GM10847 (cell line): ENCODE results near the gene PPIP5K1.

Experiments
- POLR2A ChIP-seq: IDR thresholded peaks from 2 replicates; pipeline ENCODE4 v1.6.1; 2011; ENCODE audit not compliant: insufficient read length; ENCODE audit errors: extremely low read depth

The PPIP5K1 gene

DNA sequence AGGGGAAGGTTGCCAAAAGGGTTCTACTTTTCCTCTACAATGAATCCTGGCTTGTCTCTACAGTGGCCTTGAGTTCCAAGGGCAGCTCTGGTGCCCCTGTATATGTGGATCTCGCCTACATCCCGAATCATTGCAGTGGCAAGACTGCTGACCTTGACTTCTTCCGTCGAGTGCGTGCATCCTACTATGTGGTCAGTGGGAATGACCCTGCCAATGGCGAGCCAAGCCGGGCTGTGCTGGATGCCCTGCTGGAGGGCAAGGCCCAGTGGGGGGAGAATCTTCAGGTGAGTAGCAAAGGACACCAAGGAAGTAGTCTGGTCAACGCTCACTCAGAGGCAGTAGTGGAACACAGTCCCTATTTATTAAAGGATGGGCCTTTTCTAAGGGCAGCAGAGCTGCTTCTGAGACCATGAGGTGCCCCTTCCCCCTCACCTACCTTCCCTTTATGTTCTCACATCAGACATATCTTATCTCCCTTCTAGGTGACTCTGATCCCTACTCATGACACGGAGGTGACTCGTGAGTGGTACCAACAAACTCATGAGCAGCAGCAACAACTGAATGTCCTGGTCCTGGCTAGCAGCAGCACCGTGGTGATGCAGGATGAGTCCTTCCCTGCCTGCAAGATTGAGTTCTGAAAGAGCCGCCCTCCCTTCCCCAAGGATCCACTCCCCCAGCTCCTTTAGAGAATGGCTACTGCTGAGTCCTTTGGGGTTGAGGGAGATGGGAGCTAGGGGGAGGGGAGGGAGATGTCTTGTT is 60.2 kb downstream of the PPIP5K1 start:
- no peak for TF ChIP-seq POLR2A

DNA sequence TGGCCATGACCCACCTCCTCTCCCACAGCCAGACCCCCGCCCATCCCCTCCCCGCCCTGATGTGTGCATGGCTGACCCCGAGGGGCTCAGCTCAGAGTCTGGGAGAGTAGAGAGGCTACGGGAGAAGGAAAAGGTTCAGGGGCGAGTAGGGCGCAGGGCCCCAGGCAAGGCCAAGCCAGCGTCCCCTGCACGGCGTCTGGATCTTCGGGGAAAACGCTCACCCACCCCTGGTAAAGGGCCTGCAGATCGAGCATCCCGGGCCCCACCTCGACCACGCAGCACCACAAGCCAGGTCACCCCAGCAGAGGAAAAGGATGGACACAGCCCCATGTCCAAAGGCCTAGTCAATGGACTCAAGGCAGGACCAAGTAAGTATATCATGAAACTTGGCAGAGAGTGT is 60.9 kb downstream of the PPIP5K1 start:
- no peak for TF ChIP-seq POLR2A

DNA sequence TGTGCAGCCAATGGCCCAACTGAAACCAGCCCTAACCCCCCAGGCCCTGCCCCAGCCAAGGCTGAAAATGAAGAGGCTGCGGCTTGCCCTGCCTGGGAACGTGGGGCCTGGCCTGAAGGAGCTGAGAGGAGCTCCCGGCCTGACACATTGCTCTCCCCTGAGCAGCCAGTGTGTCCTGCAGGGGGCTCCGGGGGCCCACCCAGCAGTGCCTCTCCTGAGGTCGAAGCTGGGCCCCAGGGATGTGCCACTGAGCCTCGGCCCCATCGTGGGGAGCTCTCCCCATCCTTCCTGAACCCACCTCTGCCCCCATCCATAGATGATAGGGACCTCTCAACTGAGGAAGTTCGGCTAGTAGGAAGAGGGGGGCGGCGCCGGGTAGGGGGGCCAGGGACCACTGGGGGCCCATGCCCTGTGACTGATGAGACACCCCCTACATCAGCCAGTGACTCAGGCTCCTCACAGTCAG is 61.4 kb downstream of the PPIP5K1 start:
- TF ChIP-seq POLR2A = no peak

DNA sequence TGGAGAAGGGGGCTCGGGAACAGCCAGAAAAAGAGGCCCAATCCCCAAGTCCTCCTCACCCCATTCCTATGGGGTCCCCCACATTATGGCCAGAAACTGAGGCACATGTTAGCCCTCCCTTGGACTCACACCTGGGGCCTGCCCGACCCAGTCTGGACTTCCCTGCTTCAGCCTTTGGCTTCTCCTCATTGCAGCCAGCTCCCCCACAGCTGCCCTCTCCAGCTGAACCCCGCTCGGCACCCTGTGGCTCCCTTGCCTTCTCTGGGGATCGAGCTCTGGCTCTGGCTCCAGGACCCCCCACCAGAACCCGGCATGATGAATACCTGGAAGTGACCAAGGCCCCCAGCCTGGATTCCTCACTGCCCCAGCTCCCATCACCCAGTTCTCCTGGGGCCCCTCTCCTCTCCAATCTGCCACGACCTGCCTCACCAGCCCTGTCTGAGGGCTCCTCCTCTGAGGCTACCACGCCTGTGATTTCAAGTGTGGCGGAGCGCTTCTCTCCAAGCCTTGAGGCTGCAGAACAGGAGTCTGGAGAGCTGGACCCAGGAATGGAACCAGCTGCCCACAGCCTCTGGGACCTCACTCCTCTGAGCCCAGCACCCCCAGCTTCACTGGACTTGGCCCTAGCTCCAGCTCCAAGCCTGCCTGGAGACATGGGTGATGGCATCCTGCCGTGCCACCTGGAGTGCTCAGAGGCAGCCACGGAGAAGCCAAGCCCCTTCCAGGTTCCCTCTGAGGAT is 62.0 kb downstream of the PPIP5K1 start:
- no peak for TF ChIP-seq POLR2A

DNA sequence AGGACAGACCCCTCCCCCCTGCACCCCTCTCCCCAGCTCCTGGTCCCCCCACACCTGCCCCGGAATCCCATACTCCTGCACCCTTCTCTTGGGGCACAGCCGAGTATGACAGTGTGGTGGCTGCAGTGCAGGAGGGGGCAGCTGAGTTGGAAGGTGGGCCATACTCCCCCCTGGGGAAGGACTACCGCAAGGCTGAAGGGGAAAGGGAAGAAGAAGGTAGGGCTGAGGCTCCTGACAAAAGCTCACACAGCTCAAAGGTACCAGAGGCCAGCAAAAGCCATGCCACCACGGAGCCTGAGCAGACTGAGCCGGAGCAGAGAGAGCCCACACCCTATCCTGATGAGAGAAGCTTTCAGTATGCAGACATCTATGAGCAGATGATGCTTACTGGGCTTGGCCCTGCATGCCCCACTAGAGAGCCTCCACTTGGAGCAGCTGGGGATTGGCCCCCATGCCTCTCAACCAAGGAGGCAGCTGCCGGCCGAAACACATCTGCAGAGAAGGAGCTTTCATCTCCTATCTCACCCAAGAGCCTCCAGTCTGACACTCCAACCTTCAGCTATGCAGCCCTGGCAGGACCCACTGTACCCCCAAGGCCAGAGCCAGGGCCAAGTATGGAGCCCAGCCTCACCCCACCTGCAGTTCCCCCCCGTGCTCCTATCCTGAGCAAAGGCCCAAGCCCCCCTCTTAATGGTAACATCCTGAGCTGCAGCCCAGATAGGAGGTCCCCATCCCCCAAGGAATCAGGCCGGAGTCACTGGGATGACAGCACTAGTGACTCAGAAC is 62.8 kb downstream of the PPIP5K1 start:
- TF ChIP-seq POLR2A = no peak

DNA sequence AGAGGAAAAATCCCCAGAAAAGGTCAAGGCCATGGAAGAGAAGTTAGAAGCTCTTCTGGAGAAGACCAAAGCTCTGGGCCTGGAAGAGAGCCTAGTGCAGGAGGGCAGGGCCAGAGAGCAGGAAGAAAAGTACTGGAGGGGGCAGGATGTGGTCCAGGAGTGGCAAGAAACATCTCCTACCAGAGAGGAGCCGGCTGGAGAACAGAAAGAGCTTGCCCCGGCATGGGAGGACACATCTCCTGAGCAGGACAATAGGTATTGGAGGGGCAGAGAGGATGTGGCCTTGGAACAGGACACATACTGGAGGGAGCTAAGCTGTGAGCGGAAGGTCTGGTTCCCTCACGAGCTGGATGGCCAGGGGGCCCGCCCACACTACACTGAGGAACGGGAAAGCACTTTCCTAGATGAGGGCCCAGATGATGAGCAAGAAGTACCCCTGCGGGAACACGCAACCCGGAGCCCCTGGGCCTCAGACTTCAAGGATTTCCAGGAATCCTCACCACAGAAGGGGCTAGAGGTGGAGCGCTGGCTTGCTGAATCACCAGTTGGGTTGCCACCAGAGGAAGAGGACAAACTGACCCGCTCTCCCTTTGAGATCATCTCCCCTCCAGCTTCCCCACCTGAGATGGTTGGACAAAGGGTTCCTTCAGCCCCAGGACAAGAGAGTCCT is 63.6 kb downstream of the PPIP5K1 start:
- TF ChIP-seq POLR2A = no peak

DNA sequence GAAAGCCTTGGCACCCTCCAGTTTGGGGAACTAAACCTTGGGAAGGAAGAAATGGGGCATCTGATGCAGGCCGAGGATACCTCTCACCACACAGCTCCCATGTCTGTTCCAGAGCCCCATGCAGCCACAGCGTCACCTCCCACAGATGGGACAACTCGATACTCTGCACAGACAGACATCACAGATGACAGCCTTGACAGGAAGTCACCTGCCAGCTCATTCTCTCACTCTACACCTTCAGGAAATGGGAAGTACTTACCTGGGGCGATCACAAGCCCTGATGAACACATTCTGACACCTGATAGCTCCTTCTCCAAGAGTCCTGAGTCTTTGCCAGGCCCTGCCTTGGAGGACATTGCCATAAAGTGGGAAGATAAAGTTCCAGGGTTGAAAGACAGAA is 64.9 kb downstream of the PPIP5K1 start:
- no peak for TF ChIP-seq POLR2A

DNA sequence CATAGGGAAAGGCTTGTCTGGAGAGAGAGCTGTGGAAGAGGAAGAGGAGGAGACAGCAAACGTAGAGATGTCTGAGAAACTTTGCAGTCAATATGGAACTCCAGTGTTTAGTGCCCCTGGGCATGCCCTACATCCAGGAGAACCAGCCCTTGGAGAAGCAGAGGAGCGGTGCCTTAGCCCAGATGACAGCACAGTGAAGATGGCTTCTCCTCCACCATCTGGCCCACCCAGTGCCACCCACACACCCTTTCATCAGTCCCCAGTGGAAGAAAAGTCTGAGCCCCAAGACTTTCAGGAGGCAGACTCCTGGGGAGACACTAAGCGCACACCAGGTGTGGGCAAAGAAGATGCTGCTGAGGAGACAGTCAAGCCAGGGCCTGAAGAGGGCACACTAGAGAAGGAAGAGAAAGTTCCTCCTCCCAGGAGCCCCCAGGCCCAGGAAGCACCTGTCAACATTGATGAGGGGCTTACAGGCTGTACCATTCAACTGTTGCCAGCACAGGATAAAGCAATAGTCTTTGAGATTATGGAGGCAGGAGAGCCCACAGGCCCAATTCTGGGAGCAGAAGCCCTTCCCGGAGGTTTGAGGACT is 65.7 kb downstream of the PPIP5K1 start:
- TF ChIP-seq POLR2A = no peak

DNA sequence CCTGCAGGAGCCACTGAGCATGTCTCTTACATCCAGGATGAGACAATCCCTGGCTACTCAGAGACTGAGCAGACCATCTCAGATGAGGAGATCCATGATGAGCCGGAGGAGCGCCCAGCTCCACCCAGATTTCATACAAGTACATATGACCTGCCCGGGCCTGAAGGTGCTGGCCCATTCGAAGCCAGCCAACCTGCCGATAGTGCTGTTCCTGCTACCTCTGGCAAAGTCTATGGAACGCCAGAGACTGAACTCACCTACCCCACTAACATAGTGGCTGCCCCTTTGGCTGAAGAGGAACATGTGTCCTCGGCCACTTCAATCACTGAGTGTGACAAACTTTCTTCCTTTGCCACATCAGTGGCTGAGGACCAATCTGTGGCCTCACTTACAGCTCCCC is 66.4 kb downstream of the PPIP5K1 start:
- TF ChIP-seq POLR2A = no peak

DNA sequence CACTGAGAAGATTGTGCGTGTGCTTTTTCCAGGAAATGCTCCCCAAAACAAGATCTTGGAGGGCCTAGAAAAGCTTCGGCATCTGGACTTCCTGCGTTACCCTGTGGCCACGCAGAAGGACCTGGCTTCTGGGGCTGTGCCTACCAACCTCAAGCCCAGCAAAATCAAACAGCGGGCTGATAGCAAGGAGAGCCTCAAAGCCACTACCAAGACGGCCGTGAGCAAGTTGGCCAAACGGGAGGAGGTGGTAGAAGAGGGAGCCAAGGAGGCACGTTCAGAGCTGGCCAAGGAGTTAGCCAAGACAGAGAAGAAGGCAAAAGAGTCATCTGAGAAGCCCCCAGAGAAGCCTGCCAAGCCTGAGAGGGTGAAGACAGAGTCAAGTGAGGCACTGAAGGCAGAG is 67.8 kb downstream of the PPIP5K1 start:
- no peak for TF ChIP-seq POLR2A

DNA sequence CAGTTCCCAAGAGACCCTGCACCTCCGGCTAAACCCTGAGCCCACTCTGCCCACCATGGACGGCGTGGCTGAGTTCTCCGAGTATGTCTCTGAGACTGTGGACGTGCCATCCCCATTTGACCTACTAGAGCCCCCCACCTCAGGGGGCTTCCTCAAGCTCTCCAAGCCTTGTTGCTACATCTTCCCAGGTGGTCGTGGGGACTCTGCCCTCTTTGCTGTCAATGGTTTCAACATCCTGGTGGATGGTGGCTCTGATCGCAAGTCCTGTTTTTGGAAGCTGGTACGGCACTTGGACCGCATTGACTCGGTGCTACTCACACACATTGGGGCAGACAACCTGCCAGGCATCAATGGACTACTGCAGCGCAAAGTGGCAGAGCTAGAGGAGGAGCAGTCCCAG is 68.6 kb downstream of the PPIP5K1 start:
- no peak for TF ChIP-seq POLR2A

DNA sequence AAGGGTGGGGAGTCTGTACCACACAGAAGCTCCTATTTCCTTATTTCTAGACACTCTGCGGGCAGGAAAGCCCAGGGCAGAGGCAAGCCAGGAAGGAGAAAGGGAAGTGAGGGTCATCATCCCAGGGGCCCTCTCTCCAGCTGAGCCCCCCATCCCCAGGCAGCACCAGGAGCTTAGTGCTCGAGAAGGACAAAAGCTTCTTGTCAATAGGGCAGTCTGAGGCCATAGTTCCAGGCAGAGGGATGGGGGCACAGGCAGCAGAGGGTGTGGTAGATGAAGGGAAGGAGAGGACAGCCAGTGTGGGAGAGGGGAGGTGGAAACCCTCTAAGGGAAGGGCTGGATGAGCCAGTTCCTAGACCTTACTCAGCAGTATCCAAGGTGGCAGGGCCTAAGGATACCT is 69.9 kb downstream of the PPIP5K1 start:
- TF ChIP-seq POLR2A = no peak

DNA sequence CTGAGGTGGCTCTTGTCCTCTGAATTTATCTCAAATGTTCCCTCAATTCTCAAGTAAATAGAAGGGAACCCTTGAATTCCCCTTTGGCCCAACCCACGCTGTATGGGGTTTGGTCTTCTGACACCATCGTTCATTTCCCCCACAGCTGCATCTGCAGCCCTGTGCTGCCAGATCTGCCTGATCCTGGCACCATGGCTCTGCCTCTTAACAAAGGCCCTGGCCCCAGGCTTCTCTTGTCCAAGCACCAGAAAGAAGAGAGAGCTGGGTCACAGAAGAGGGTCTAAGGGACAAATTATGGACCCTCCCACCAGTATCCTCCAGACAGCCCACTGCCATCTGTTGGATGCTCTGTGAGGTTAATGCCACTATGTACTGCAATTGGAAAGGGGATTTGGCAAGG is 70.8 kb downstream of the PPIP5K1 start:
- TF ChIP-seq POLR2A = no peak

DNA sequence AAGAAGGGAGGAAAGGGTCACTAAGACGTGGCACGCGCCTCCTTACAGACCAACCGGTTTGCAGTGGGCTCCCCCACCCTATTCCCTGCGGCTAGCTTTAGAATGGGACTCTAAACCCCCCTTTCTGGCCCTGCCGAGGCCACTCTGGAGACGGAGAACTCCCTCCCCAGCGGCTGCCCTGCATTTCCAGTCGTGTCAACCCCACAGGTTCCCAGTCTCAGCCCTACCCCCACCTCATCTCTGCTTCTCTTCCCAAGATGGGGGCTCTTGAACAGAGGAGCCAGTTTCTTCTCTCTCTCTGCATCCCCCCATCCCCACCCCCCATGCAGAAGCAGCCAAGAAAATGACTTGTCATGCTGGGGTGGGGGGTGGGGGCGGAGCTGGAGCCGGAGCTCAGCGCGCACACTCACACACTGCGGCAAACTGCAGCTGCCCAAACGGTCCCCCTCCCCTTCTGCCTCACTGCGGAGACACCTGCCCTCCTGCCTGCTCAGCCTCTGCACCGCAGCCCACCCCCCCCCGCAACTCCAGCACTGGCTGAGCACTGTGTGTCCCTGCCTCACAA is 71.7 kb downstream of the PPIP5K1 start:
- TF ChIP-seq POLR2A = no peak
